HG02678 (cell line): Measurements from ENCODE around the gene SLC11A2.

ENCODE experiments used
- ATAC-seq: cut with Tn5 transposase; IDR thresholded peaks from one replicate; pipeline ENCODE4 v1.9.1; 2021; ENCODE audit warnings: mild to moderate bottlenecking, moderate library complexity; ENCODE audit not compliant: unreplicated experiment

SLC11A2 gene

GRCh38 chr12:51025836-51026638 is at the start of gene SLC11A2:
Gene SLC11A2, minus strand, starts transcription at chr12:51026384. Its CDS starts 15,656 bp downstream, at chr12:51010728.
- peak; percentile 96 for ATAC-seq

- ATAC-seq, result no peak
Measured at GRCh38 chr12:51075390-51075789, 49.2 kb upstream of the SLC11A2 start.

GRCh38 chr12:51071663-51072062 is 45.5 kb upstream of the SLC11A2 start:
- ATAC-seq, result no peak

GRCh38 chr12:51070004-51070403 is 43.8 kb upstream of the SLC11A2 start:
- no peak for ATAC-seq

- ATAC-seq, result no peak
Measured at GRCh38 chr12:51067771-51068170, 41.6 kb upstream of the SLC11A2 start.

- no peak for ATAC-seq
Measured at GRCh38 chr12:51067229-51067628, 41.0 kb upstream of the SLC11A2 start.

GRCh38 chr12:51065530-51065929 is 39.3 kb upstream of the SLC11A2 start:
- ATAC-seq, result no peak

- ATAC-seq, result no peak
Measured at GRCh38 chr12:51062631-51063397, 36.6 kb upstream of the SLC11A2 start.

- no peak for ATAC-seq
Measured at GRCh38 chr12:51059086-51059485, 32.9 kb upstream of the SLC11A2 start.

GRCh38 chr12:51056242-51056641 is 30.1 kb upstream of the SLC11A2 start:
- ATAC-seq, result no peak

- ATAC-seq, result no peak
Measured at GRCh38 chr12:51055060-51055459, 28.9 kb upstream of the SLC11A2 start.

- no peak for ATAC-seq
Measured at GRCh38 chr12:51051787-51052186, 25.6 kb upstream of the SLC11A2 start.

GRCh38 chr12:51049525-51049924 is 23.3 kb upstream of the SLC11A2 start:
- no peak for ATAC-seq

- ATAC-seq, result no peak
Measured at GRCh38 chr12:51048661-51049251, 22.6 kb upstream of the SLC11A2 start.

GRCh38 chr12:51047655-51048540 is 21.7 kb upstream of the SLC11A2 start, which contains the start of gene LETMD1:
Gene LETMD1, plus strand, starts transcription at chr12:51048327. Its CDS starts 30 bp downstream, at chr12:51048357.
- ATAC-seq, result peak; percentile 96

- ATAC-seq, result no peak
Measured at GRCh38 chr12:51036279-51036678, 10.1 kb upstream of the SLC11A2 start.

- no peak for ATAC-seq
Measured at GRCh38 chr12:51033457-51034089, 7.4 kb upstream of the SLC11A2 start.

GRCh38 chr12:51033048-51033447 is 6.9 kb upstream of the SLC11A2 start:
- no peak for ATAC-seq

- ATAC-seq, result no peak
Measured at GRCh38 chr12:51028813-51029150, 2.6 kb upstream of the SLC11A2 start.

- no peak for ATAC-seq
Measured at GRCh38 chr12:51028126-51028812, 2.1 kb upstream of the SLC11A2 start.
